ENCODE results near the gene TRIM69. TPM values are rescaled to one million over a fixed set of nuclear protein-coding genes. Genes with fewer than 3 reads are reported as not detected.

The TRIM69 gene
- total and polyA plus RNA-seq, 2 of the 4 experiments (the other 2 are of a cell fraction), result 5.3 to 7.7 TPM

DNA sequence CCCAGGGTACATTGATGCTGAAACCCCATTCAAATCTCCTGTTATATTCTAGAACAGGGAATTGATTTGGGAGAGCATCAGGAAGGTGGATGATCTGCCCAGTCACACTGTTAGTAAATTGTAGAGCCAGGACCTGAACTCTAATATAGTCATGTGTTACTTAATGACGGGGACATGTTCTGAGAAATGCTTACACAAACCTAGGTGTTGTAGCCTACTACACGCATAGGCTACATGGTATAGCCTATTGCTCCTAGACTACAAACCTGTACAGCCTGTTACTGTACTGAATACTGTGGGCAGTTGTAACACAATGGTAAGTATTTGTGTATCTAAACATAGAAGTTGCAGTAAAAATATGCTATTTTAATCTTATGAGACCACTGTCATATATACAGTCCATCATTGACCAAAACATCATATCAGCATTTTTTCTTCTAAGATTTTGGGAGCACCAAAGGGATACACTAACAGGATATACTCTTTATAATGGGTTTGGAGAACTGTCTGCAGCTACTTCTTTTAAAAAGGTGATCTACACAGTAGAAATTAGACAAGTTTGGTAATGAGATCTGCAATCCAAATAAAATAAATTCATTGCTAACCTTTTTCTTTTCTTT is 19.2 kb upstream of the TRIM69 start:
- no peak overlapping the region for H4K8ac ChIP-seq (ENCODE audit: low read depth in 2 of 2, low read length in 2 of 2)
- no peak overlapping the region for H3K4me2 ChIP-seq (ENCODE audit: low read depth, low read length)
- ChIA-PET POLR2A (ENCODE audit: unreplicated experiment) (interaction anchor here (0.5 kb wide), 1 partner anchor 77 kb away, joined by 7 read pairs; no protein-coding TSS in a partner anchor), CTCF (interaction anchor here (1.5 kb wide), 1 partner anchor 22 kb away, joined by 3 read pairs; no protein-coding TSS in a partner anchor)
- no peak overlapping the region for H3K56ac ChIP-seq (ENCODE audit: extremely low read depth, insufficient read depth, low read length)
- no peak overlapping the region for H3K9ac ChIP-seq (ENCODE audit: low read depth, low read length)
- H2BK20ac ChIP-seq (ENCODE audit: low read depth, low read length), result no peak overlapping the region
- no peak overlapping the region for H2AK9ac ChIP-seq (replicated peaks; ENCODE audit: low read depth, low read length, poor library complexity)
- dilution Hi-C loops (cut with HindIII; ENCODE audit: low sequenced_read_pairs, unreplicated experiment), result no loop called here
- H3K18ac ChIP-seq (ENCODE audit: low read depth, low read length), result no peak overlapping the region
- peaks cover 20 to 37% of the 10 kb centered on the region in 2 experiments for H3K79me1 ChIP-seq (ENCODE audit: low read depth in 1 of 2, low read length in 2 of 2)
- peaks cover 21% of the 10 kb centered on the region for H3K36me3 ChIP-seq (ENCODE audit: control insufficient read depth, insufficient read depth, low read length)
- H2AK5ac ChIP-seq (ENCODE audit: low read depth, low read length), result no peak overlapping the region
- no peaks in the 10 kb centered on the region for H3K9me3 ChIP-seq (ENCODE audit: control insufficient read depth, insufficient read depth, low read length)
- H3K4me3 ChIP-seq (ENCODE audit: insufficient read depth, low read depth, low read length), result no peak overlapping the region
- H2BK15ac ChIP-seq (ENCODE audit: low read depth, low read length), result no peak overlapping the region
- H4K91ac ChIP-seq (ENCODE audit: insufficient read depth, low read depth, low read length), result no peak overlapping the region
- intact Hi-C loops (cut with micrococcal nuclease), result no loop called here
- TF ChIP-seq MXI1 (IDR thresholded peaks at IDR 0.05; ENCODE audit: borderline replicate concordance, low read depth, low read length) (no peak), MAFK (IDR thresholded peaks at IDR 0.05; ENCODE audit: low read depth, low read length) (no peak; the same call in 1 of the 2 replicates), RAD21 (IDR thresholded peaks at IDR 0.05; ENCODE audit: low read length) (no peak), RFX5 (IDR thresholded peaks at IDR 0.05; ENCODE audit: low read depth, low read length) (no peak), POLR2A (IDR thresholded peaks at IDR 0.05; ENCODE audit: low read depth, low read length) (no peak)
- TF ChIP-seq, protein P1, sequence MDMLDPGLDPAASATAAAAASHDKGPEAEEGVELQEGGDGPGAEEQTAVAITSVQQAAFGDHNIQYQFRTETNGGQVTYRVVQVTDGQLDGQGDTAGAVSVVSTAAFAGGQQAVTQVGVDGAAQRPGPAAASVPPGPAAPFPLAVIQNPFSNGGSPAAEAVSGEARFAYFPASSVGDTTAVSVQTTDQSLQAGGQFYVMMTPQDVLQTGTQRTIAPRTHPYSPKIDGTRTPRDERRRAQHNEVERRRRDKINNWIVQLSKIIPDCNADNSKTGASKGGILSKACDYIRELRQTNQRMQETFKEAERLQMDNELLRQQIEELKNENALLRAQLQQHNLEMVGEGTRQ (IDR thresholded peaks at IDR 0.05; ENCODE audit: low read depth, low read length), result no peak
- TF ChIP-seq, protein P2, sequence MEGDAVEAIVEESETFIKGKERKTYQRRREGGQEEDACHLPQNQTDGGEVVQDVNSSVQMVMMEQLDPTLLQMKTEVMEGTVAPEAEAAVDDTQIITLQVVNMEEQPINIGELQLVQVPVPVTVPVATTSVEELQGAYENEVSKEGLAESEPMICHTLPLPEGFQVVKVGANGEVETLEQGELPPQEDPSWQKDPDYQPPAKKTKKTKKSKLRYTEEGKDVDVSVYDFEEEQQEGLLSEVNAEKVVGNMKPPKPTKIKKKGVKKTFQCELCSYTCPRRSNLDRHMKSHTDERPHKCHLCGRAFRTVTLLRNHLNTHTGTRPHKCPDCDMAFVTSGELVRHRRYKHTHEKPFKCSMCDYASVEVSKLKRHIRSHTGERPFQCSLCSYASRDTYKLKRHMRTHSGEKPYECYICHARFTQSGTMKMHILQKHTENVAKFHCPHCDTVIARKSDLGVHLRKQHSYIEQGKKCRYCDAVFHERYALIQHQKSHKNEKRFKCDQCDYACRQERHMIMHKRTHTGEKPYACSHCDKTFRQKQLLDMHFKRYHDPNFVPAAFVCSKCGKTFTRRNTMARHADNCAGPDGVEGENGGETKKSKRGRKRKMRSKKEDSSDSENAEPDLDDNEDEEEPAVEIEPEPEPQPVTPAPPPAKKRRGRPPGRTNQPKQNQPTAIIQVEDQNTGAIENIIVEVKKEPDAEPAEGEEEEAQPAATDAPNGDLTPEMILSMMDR (conservative IDR thresholded peaks at IDR 0.05; ENCODE audit: low read depth, low read length), result no peak
- no peaks in the 10 kb centered on the region for H3K27me3 ChIP-seq (ENCODE audit: control insufficient read depth, insufficient read depth, low read length)
- no peak overlapping the region for H3K4ac ChIP-seq (ENCODE audit: low read depth, low read length)
- 100% methylated on average over 1 of the region's 2 CpGs; no CpG with 5 or more reads in 1 of the 2 experiments for WGBS, 2 experiments (ENCODE audit: extremely low coverage in 2 of 2, insufficient read length in 1 of 2)
- H3K9me1 ChIP-seq (ENCODE audit: insufficient read depth, low read length), result no peaks in the 10 kb centered on the region
- no peak overlapping the region for H4K5ac ChIP-seq (ENCODE audit: low read depth, low read length)
- H3K23ac ChIP-seq (ENCODE audit: low read depth, low read length), result no peak overlapping the region
- H3K4me1 ChIP-seq (ENCODE audit: control insufficient read depth, insufficient read depth, low read length), result 0 out of 2 replicates have a peak, but pooled peaks cover 2% of the 10 kb centered on the region
- no peak overlapping the region for H2BK120ac ChIP-seq (ENCODE audit: low read depth, low read length)
- ATAC-seq (ENCODE audit: low read depth) (no peak), DNase-seq (no peak)
- no peak overlapping the region for H2AFZ ChIP-seq (replicated peaks; ENCODE audit: low read length, poor library complexity)
- no peak overlapping the region for H3K14ac ChIP-seq (replicated peaks; ENCODE audit: low read depth, low read length)
- H2BK5ac ChIP-seq (ENCODE audit: low read depth, low read length, poor library complexity, severe bottlenecking), result no peak overlapping the region
- H3K27ac ChIP-seq (ENCODE audit: insufficient read depth, low read length), result no peak overlapping the region
- BruUV-seq (replicated peaks), result no TSS peak
- in situ Hi-C loops (cut with MboI; ENCODE audit: low sequenced_read_pairs), result no loop called here
- peaks cover 39% of the 10 kb centered on the region for H4K20me1 ChIP-seq (ENCODE audit: insufficient read depth, low read length)

Data from IMR-90 (cell line).